ENCODE measurements around the gene ALDH6A1.

GRCh38 chr14:74105381-74105780, 21.1 kb upstream of the ALDH6A1 start:
- TF ChIP-seq CTCF (IDR thresholded peaks at IDR 0.05; ENCODE audit: poor library complexity): no peak
- no peak for TF ChIP-seq EZH2phosphoT487 (IDR thresholded peaks at IDR 0.05; ENCODE audit: low read depth, severe bottlenecking, unreplicated experiment)
- TF ChIP-seq EZH2 (IDR thresholded peaks at IDR 0.05; ENCODE audit: borderline replicate concordance): no peak

All from hepatocyte (in vitro differentiated cells).